Renal cortex interstitium (tissue), 11 donors: ENCODE data around the gene ATL1. TPM values are rescaled to one million over a fixed set of nuclear protein-coding genes. Genes with fewer than 3 reads are reported as not detected.
"Not testable (repeated sequence)": the region's sequence is repeated elsewhere in the genome, so short reads cannot be mapped to it uniquely, and the experiment has no call there.

Experiments
- DNase-seq, 11 donors: peaks; one replicate each; pipeline ENCODE4 v3.0.0-alpha.2; 2013; ENCODE audit warnings: low read depth in 9 of 11, low spot score in 4 of 11; ENCODE audit errors: extremely low read depth in 1 of 11
- polyA plus RNA-seq, 3 donors: library from polyadenylated mRNA; unstranded; fragments of 120-200 nt; gene quantifications; one replicate each; pipeline ENCODE4 v1.2.1, GENCODE V29; 2013; ENCODE audit not compliant: insufficient read length in 3 of 3

Gene ATL1
- polyA plus RNA-seq, 3 donors: 7.9 to 11.0 (median 8.5) TPM

DNA sequence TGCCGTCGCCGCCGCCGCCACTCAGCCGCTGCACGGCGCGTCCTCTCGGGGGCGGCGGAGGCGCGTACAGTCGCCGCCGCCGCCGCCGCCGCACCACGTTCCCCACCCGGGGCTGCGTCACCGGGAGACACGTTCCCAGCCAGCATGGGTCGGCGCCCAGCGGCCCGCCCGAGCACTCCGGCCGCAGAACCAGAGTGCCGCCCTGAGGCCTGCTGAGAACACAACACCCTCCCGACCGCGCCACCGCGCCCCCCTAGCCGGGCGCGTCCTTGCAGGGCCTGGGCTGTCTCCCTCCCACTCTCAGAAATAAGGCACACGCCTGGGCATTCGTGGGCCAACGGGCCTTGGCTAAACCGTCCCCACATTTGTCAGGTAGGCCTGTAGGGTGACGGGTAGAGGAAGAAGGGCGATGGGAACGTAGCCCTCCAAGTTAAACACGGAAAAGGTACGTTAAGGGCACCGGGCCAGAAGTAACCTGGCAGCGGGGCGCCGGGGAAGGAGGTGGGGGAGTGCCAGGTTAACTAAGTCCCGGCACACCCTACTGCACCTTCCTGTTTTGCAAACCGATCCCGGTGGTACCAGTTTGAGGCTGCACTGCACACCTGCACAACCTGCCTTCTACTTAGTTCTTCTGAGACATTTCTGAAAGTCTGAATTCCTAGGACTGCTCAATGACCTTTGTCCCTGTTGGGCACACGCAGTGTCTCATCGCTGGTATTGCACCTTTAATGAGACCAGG, 27.3 kb upstream of the ATL1 start, which contains the start of gene MAP4K5:
TSS of gene MAP4K5 (minus strand) at position 68 of the 739 bp plus-strand sequence. CDS start 520 bp downstream, outside the sequence.
- peak; percentile 70 to 90 (median 87) for DNase-seq

DNA sequence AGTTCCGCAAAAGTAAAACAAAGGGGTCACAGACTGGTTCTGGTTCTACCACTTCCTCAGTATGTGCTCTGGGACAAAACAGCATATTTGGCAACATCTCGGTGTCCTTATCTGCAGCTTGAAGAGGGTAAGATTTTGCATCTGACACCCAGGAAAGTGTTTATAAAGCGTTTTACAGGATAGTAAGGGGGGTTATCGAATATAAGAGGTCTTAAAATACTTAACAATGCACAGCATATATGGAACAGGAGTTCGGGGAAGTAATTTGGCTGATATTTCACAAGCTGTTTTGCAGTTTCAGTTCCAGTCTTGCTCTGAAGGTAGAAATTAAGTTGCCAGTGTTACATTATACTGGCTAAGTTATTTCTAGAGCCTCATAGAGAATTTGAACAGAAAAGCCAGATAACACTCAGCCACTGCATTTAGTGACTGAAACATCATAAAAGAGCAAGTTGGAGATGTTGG, 26.7 kb upstream of the ATL1 start:
- DNase-seq: no peak

DNA sequence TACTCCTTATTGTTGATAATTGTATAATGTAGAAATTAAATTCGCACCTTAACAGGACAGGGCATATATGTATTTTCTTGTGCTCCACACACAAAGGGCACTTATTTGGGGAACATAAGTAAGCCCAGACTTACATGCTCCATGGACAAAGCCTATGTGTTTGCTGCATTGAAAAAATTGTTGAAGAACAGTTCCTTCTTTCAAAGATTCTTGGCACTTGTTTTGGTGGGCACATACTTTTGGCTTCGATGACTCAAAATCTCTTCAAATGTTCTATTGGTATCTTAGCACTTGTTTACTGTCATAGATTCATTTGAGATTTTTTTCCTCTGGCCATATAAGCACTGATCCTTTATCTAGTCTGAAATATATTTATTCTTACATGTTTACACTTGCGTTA, 26.1 kb upstream of the ATL1 start:
- no peak for DNase-seq

DNA sequence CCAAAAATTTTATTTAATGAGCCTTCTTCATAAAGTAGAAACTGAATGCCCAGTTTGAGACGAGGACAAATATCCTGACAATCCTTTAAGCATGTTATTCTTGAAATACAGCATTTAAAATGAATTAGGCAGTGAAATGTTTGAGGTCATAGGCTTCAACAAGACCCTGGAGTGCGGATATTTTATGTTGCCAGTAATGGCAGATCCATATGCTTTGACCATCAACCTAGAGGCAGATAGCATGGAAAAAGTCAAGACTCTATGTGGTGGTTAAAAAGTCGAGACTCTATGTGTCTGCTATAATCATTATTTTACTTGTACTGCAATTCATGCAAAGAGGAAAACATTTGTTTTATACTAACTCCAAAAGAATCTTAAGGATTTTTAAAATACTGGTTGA, 25.5 kb upstream of the ATL1 start:
- no peak for DNase-seq

DNA sequence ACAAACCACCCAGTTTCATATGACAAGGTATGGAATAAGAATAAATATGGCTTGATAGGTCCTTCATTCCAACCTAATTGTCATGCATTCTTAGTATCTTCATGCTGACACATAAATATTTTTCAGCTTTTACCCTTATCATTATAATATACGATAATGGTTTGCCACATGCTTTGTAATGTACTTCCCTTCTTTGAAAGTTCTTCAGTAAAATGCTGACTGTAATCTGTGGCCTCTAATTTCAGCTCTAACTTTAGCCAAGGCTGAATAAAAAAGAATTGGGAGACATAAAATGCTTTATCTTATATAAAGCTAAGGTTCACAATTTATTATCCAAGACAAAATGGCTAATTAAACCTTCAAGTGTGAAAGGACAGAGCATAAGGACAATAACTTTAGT, 24.9 kb upstream of the ATL1 start:
- no peak for DNase-seq

DNA sequence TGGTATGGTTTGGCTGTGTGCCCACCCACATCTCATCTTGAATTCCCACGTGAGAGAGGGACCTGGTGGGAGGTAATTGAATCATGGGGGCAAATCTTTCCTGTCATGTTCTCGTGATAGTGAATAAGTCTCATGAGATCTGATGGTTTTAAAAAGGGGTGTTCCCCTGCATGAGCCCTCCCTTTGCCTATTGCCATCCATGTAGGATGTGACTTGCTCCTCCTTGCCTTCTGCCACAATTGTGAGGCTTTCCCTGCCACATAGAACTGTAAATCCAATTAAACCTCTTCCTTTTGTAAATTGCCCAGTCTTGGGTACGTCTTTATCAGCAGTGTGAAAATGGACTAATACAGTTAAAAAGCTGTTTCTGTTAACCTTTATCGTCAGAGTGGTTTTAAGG, 21.9 kb upstream of the ATL1 start:
- not testable (repeated sequence) for DNase-seq

DNA sequence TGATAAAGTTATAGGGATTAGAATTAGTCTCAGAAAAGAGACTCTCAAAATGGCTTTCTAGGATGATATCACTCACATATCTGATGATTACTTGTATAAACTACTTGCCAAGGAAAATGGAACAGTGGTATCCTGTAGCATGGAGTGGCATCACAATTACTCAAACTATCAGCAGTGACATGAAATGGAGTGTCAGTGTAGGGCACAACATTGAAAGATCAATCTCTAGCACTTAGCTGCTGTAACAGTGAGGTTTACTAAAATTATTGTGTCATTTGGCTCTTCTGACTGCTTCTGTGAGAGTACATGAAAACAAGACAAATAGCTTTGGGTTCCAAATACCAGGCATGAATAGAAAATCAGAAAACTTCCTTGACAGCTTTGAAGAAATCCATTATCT, 20.9 kb upstream of the ATL1 start:
- no peak for DNase-seq

DNA sequence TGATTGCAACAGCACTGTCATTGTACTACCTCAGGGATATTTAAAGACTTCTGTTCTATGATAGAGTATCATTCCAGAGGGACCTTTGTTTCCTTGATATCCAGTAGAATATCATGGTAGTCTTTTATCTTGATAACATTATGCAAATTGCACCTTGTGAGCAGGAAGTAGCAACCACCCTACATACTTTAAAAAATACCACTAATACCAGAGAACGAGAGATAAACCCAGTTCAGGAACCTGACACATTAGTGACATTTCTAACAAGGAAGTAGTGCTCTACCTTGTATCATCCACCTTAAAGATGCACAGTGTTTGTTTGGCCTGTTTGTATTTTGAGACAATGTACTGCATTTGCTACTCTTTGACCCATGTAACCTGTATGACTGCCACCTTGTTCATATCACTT, 18.8 kb upstream of the ATL1 start:
- DNase-seq: no peak

DNA sequence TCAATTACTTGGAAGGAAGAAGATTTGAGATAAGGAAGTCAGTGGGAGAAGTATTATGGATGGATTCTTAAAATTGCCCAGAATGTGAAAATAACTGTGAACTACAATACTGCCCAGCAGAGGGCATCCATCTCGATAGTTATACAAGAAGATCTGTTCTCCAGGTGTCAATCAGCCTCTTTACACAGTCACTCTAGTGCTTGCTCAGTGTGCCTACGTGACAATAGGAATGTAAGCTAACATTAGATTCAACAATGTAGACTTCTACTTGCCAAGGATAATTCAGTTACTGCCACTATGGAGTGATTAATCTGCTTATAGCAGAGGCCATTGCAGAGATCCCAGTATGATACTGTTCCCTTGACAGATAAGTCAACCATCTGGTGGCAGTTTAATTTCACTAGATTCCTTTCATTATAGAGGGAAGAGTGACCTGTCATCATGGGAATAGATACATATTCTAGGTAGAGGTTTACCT, 17.0 kb upstream of the ATL1 start:
- DNase-seq: no peak

DNA sequence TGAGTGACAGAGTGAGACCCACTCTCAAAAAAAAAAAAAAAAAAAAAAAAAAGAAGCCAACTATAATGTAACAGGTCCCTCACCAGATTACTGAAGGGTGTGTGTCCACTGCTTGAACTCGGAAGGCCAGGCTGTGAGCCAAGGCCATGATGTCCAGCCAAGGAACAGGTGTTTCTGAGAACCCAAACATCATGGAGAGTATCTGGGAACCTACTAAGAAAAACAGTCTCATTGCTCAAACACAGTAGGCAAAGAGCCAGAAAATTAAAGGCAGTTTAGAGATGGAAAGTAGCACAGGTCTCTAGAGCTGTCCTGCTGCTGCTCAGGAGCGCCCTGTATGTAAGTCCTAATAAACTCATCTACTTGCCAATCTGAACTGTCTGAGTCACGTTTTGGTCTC, 15.0 kb upstream of the ATL1 start:
- no peak for DNase-seq

DNA sequence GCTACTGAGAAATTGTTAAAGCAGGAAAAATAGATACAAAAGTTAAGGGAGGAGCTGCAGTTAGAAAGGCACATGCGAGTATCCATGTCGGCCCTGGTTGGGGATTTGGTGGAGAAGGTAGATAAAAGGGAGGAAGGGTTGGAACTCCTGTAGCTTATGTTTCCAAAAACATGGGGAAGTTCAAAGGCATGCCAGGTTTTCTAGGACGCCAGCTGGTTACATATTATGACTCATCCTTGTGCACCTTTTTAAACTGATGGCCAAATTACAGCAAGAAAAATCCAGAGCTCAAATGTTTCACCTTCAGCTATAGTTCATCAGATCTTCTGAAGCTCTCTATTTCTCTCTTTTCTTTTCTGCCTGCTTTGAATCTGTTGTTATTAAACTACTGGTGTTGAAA, 14.3 kb upstream of the ATL1 start:
- no peak for DNase-seq

DNA sequence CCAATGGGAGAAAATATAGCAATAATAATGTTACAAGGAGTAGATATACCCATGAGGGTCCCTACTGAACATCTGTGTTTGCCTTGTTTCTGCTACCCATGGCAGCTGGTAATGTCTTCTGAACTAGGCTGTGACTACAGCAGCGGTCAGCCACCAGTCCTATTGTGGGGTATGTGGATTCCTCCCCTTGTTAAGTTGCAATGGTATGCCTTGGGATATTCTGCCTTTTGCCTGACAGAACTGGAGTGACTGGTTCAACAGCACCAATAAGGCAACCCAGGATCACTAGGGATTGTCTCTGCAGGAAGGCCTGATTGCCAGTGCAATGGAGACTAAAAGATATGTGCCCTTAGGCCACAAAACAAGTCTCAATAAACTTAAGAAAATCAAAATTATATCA, 9.7 kb upstream of the ATL1 start:
- no peak for DNase-seq

DNA sequence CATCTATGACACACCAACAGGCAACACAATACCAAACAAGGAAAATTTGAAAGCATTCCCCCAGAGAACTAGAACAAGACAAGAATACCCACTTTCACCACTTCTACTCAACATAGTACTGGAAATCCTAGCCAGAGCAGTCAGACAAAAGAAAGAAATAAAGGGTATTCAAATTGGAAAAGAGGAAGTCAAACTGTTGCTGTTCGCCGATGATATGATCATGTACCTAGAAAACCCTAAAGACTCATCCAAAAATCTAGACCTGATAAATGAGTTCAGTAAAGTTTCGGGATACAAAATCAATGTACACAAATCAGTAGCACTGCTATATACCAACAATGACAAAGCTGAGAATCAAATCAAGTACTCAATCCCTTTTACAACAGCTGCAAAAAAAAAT, 8.1 kb upstream of the ATL1 start:
- no peak for DNase-seq

DNA sequence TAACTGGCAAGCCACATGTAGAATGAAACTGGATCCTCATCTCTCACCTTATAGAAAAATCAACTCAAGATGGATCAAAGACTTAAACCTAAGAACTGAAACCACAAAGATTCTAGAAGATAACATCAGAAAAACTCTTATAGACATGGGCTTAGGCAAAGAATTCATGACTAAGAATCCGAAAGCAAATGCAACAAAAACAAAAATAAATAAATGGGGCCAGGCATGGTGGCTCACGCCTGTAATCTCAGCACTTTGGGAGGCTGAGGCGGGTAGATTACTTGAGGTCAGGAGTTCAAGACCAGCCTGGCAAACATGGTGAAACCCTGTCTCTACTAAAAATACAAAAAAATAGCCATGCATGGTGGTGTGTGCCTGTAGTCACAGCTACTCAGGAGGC, 7.1 kb upstream of the ATL1 start:
- DNase-seq: not testable (repeated sequence)

DNA sequence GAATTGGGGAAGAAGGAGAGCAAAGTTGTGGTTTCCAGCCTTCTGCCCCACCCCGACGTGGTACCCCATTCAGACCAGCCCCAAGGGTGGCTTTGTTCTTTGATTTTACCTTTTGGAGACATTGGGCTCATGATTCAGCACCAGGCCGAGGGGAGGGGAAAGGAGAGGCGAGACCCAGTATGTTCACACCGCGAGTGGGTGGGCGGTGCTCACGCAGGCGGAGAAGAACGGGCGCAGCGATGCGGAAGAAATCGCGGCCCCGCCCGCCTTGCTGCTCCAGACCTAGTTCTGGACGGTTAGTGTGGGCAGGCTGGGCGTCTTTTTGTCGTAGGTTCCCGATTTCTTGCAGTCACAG, 963 bp downstream of the ATL1 start:
- DNase-seq: peak in 10 of 11 donors; percentile 25 to 49 (median 35)

DNA sequence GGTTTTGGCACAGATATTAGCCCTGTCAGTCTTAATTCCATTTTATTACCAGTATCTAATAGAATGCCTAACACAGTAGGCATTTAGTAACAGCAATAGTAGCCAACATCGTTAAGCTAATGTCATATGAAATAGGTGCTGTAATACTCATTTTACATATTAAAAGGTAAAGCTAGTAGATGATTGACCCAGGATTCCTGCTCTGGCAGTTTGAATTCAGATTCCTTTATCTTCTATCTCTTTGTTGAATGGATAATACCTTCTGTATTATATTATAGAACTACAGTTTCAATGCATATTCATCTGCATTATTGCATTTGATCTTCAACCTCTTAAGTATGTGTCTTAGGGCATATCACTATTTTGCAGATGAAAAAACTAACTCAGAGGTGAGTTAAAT, 2.9 kb downstream of the ATL1 start:
- no peak for DNase-seq

DNA sequence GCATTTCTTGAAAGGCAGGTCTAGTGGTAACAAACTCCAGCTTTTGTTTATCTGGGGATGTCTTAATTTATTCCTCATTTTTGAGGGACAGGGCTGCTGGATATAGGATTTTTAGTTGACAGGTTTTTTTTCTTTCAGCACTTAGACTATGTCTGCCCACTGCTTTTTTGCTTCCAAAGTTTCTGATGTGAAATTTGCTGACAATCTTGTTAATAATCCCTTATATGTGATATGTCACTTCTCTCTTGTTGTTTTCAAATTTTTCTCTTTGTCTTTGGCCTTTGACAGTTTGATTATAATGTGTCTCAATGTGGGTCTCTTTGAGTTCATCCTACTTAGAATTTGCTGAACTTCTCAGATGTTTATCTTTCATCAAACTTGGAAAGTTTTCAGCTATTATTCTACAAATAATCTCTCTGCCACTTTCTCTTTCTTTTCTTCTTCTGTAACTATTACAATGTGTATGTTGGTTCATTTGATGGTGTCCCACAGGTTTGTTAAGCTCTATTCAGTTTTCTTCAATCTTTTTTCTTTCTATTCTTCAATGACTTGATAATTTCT, 9.8 kb downstream of the ATL1 start:
- DNase-seq: no peak

DNA sequence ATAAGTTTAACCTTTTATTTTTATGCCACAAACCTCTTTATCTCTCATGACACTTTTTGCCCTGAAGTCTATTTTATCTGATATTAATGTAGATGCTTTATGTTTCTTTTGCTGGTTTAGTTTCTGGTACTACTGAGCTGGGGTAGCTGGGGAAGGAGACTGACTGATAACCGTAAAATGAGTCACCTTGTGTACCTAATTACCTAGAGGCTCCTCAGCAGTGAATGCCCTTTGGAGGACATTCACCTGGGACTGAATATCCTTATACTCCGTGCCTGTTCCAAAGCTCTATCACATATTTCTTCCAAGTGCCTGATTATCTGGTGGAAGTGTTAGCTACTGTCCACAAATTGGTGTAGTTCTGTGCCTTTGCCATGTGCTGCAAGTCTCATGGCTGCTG, 13.9 kb downstream of the ATL1 start:
- DNase-seq: no peak

DNA sequence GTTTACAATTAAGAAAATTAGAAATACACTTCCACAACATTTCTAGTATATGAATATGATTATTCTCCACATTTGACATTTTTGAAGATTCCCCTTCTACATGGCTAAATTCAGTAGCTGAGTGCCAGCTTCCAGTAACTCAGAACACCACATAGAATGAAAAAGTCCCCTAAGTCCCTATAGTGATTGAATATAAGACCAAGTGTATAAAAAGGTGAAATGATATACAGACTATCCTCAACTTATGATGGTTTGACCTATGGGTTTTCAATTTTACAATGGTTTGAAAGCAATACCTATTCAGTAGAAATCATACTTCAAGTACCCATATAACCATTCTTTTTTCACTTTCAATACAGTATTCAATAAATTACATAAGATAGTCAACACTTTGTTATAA, 15.8 kb downstream of the ATL1 start:
- DNase-seq: no peak

DNA sequence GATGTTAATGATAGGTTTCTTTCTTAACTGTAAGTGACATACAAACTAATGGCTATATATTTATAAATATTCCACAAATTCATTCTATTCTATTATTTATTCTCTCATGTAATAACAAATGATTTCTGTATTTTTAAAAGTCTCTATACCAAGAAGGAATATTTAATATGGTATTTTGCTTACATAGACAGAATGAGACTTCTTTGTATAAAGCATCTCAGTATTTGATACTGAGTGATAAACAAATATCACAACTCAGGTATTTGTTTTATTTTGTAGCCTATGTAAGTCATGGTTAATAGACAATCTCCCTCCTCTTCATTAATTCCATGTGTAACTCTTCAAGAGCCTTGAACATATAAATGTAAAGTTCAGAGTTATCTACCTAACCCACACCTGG, 18.0 kb downstream of the ATL1 start:
- no peak for DNase-seq

DNA sequence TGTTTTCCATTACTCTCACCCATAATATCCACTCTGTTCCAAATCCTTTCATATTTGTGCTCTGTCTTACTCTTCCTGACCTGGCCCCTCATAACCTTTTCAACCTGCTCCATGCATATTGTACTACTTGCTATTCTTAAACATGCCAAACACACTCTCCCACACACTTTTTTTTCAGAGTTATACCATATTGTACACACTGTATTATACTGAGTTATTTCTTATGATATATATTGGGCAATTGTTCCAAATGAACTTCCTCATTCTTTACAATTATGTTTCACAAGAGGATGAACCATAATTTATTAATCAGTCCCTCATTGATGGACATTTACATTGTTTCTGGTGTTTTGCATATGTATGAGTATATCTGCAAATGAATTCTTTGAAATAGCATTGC, 18.5 kb downstream of the ATL1 start:
- DNase-seq: no peak
